Transverse colon (tissue), 4 donors: Measurements from ENCODE around the gene DPEP2. TPM values are rescaled to one million over a fixed set of nuclear protein-coding genes. Genes with fewer than 3 reads are reported as not detected.
A peak's percentile ranks its signal among the peaks of the same experiment; 100 is the strongest.

ENCODE experiments used
- DNase-seq: peaks from one replicate; pipeline ENCODE4 v3.0.0-alpha.2; 2019
- H3K27ac ChIP-seq, 4 donors: fragments of 200-600 bp; sonication (generic); 2 replicates each; pipeline ENCODE4 v1.5.1; 2016 to 2018; ENCODE audit warnings: inconsistent platforms in 4 of 4
- H3K27me3 ChIP-seq: fragments of 200-600 bp; sonication (generic); 2 replicates; pipeline ENCODE4 v1.5.1; 2017; ENCODE audit warnings: inconsistent platforms
- H3K36me3 ChIP-seq, 4 donors: fragments of 200-600 bp; sonication (generic); 2 replicates each; pipeline ENCODE4 v1.5.1; 2017 to 2019; ENCODE audit warnings: inconsistent platforms in 4 of 4
- H3K4me1 ChIP-seq, 4 donors: fragments of 200-600 bp; sonication (generic); 2 replicates each; pipeline ENCODE4 v1.5.1; 2017 to 2020; ENCODE audit warnings: inconsistent platforms in 4 of 4
- H3K4me3 ChIP-seq, 4 donors: fragments of 200-600 bp; sonication (generic); 1 replicate in 1 of 4; 2 replicates in 3 of 4; pipeline versions ENCODE4 v1.5.1 to v1.6.1; 2017 to 2019; ENCODE audit warnings: inconsistent platforms in 4 of 4
- H3K9me3 ChIP-seq, 2 donors: fragments of 200-600 bp; sonication (generic); 2 replicates each; pipeline ENCODE4 v1.5.1; 2017 to 2019; ENCODE audit warnings: inconsistent platforms in 2 of 2
- EP300 ChIP-seq: sonication (generic); formaldehyde crosslinking; IDR thresholded peaks from one replicate; pipeline ENCODE4 v1.6.1; 2017; ENCODE audit warnings: antibody characterized with exemption, low read depth
- POLR2A ChIP-seq: fragments of 450-650 bp; IDR thresholded peaks from one replicate; pipeline ENCODE4 v1.6.1; 2016; ENCODE audit warnings: antibody characterized with exemption, mild to moderate bottlenecking, moderate library complexity
- POLR2AphosphoS5 ChIP-seq, 3 donors: sonication (generic); formaldehyde crosslinking; IDR thresholded peaks; one replicate each; pipeline ENCODE4 v1.6.1; 2016; ENCODE audit warnings: antibody characterized with exemption in 3 of 3
- WGBS, 2 donors: methylation state at CpG; one replicate each; pipeline ENCODE4 v1.1.5; 2018; ENCODE audit warnings: low coverage in 1 of 2; 5-methylcytosine and 5-hydroxymethylcytosine counted together
- in situ Hi-C, 4 donors: fragments of 200-750 bp; cut with MboI; loops; one replicate each; pipeline versions ENCODE4 v1.15.0 to v1.15.1; 2017; ENCODE audit warnings: low sequenced_read_pairs in 3 of 4, low pct_ligation_motif_present in 1 of 4, low pct_unique_long_range_greater_than_20kb in 1 of 4
- intact Hi-C: fragments of 100-400 bp; cut with DNase I; formaldehyde crosslinking; loops from one replicate; pipeline ENCODE4 v1.15.1; 2023; ENCODE audit warnings: low total_unique reads
- total RNA-seq, 4 donors: library from RNA; depleted of rRNA; stranded (reverse); fragments of >200 nt; gene quantifications; one replicate each; pipeline ENCODE4 v1.1.0, GENCODE V29; 2016
- TF ChIP-seq, protein P1 (sequence below), 5 experiments: fragments of 200-600 bp in 3 of 5; fragments of 450-650 bp in 2 of 5; sonication (generic) in 3 of 5; IDR thresholded peaks; 1 replicate in 2 of 5; 2 replicates in 3 of 5; pipeline ENCODE4 v1.5.1; 2016 to 2017; ENCODE audit warnings: antibody characterized with exemption in 5 of 5, inconsistent platforms in 3 of 5, mild to moderate bottlenecking in 2 of 5, moderate library complexity in 1 of 5

DPEP2 gene
- total RNA-seq, 4 donors from 2014 or later = 1.5 to 4.4 (median 1.5) TPM

DNA sequence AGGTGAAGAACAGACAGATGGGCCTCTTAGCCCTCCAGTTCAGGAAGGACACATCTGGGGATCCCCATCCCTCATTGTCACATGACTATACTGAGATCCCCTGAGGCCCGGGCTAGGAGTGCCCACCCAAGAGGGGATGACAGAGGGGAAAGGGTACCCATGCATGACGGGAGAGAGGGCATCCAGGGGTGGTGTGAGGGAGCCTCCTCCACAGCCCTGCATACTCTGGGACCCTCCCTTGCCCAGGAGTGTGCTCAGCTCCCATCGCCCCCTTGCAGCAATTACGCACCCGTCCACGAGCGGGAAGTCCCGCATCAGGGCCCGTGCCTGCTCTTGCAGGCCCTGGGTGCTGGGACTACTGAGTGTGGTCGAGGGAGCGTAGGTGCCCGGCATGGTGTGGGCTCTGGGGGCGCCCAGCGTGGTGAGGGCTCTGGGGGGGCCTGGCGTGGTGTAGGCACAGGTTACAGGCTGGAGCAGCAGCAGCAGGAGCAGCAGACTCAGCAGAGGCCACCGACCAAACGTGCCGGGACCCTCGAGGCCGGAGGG is 6.5 kb downstream of the DPEP2 start:
- no peaks in the 10 kb centered on the region for H3K27me3 ChIP-seq
- intact Hi-C loops = loop anchor here (1.0 kb wide), 1 partner anchor 48 kb away; no protein-coding TSS in a partner anchor
- 69% methylated on average over 16 of the region's 20 CpGs; no CpG with 5 or more reads in 1 of the 2 donors for WGBS, 2 donors

DNA sequence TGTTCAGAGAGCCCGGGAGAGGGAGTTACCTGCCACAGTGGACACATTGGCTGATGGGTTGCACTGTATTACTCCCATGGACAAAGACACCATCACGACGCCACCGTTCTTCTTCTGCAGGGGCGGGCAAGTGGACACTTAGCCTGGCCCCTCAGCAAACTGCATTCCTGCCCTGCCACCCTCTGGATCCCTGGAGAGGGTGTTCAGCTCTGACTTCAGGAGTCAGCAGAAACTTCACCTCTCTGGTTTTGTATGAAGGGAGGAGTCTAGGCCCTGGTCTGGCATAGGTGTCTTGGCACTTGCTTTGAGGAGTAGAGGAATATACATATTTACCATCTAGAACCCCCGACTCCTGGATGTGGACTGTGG is 9.3 kb downstream of the DPEP2 start:
- in situ Hi-C loops = loop anchor here in 1 of 4 donors (10.0 kb wide), 1 partner anchor 55 kb away; no protein-coding TSS in a partner anchor
- Histone ChIP-seq H3K36me3 (no peaks in the 10 kb centered on the region), H3K4me3 (no peak overlapping the region), H3K27ac (no peak overlapping the region), H3K27me3 (no peaks in the 10 kb centered on the region), H3K9me3 (no peaks in the 10 kb centered on the region), H3K4me1 (peaks cover 5 to 20% (median 8%) of the 10 kb centered on the region in 4 donors)
- intact Hi-C loops = no loop called here
- 73 to 86% methylated on average over 1 to 6 of the region's 6 CpGs for WGBS, 2 donors
- TF ChIP-seq, protein P1, sequence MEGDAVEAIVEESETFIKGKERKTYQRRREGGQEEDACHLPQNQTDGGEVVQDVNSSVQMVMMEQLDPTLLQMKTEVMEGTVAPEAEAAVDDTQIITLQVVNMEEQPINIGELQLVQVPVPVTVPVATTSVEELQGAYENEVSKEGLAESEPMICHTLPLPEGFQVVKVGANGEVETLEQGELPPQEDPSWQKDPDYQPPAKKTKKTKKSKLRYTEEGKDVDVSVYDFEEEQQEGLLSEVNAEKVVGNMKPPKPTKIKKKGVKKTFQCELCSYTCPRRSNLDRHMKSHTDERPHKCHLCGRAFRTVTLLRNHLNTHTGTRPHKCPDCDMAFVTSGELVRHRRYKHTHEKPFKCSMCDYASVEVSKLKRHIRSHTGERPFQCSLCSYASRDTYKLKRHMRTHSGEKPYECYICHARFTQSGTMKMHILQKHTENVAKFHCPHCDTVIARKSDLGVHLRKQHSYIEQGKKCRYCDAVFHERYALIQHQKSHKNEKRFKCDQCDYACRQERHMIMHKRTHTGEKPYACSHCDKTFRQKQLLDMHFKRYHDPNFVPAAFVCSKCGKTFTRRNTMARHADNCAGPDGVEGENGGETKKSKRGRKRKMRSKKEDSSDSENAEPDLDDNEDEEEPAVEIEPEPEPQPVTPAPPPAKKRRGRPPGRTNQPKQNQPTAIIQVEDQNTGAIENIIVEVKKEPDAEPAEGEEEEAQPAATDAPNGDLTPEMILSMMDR (IDR thresholded peaks at IDR 0.05) = no peak
- DNase-seq = no peak

More for the DNA sequence above, 6.5 kb downstream of the DPEP2 start:
- Histone ChIP-seq H3K36me3 (no peaks in the 10 kb centered on the region), H3K4me3 (no peak overlapping the region), H3K4me1 (peaks cover 5 to 12% (median 8%) of the 10 kb centered on the region in 4 donors), H3K9me3 (no peaks in the 10 kb centered on the region), H3K27ac (peak overlapping the region in 2 of 4 donors; percentile 68 to 71)
- no peak for DNase-seq
- TF ChIP-seq POLR2AphosphoS5 (IDR thresholded peaks at IDR 0.05) (no peak), EP300 (no peak)
- in situ Hi-C loops = loop anchor here in 1 of 4 donors (10.0 kb wide), 1 partner anchor 52 kb away; no protein-coding TSS in a partner anchor

DNA sequence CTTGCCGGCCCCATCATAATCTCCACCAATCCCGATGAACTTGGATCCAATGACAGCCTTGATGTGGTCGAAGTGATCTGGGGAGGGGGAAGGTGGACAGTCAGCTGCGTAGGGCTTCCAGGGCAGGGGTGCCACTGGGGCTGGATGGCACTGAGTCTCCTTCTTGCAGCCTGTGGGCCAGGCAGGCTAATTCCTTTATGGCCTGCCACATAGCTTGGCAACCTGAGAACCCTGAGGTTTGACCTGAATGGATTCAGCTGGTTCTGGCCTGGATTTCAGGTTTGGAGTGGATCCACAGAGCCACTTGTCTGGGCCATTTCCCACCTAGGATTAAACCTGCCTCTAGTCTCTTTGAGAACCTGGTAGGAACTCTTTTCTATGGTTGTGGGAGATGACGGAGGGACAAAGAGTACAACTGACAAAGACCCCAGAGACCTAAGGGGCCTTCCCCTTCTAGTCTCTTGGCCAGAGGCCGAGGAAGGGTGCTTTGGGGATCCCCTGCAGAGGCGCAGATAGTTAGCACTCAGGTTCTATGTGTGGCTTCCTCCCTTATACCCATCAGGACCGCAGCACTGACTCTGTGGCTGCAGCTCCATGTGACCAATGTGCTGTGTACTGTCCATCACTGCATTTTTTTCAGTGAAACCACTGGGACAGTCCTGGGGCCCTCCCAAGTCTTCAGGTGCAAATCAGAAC is 9.8 kb downstream of the DPEP2 start:
- no peak overlapping the region for H3K4me3 ChIP-seq
- intact Hi-C loops (loop anchor here (5.0 kb wide), 1 partner anchor 238 kb away; no protein-coding TSS in a partner anchor), in situ Hi-C loops (loop anchor here in 1 of 4 donors (10.0 kb wide), 1 partner anchor 55 kb away; no protein-coding TSS in a partner anchor)
- no peak for TF ChIP-seq POLR2AphosphoS5 (IDR thresholded peaks at IDR 0.05)
- TF ChIP-seq, protein P1 (IDR thresholded peaks at IDR 0.05) = no peak
- no peak for TF ChIP-seq EP300
- no peak for TF ChIP-seq POLR2A
- H3K4me1 ChIP-seq = peaks cover 5 to 25% (median 8%) of the 10 kb centered on the region in 4 donors
- H3K27me3 ChIP-seq = no peaks in the 10 kb centered on the region
- no peak for DNase-seq
- WGBS, 2 donors = 82 to 90% methylated on average over 2 to 8 of the region's 8 CpGs
- no peak overlapping the region for H3K27ac ChIP-seq
- H3K9me3 ChIP-seq = no peaks in the 10 kb centered on the region
- no peaks in the 10 kb centered on the region for H3K36me3 ChIP-seq

DNA sequence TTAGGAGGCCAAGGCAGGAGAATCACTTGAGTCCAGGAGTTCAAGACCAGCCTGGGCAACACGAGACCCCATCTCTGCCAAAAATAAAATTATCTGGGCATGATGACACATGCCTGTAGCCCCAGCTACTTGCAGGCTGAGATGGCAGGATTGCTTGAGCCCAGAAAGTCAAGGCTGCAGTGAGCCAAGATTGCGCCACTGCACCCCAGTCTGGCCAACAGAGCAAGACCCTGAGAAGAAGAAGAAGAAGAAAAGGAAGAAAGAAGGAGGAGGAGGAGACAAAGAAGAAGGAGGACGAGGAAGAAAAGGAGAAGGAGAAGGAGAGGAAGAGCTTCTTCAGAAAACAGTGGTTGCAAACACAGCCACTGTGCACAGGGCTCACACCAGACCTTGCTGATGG is 10.6 kb downstream of the DPEP2 start:
- Histone ChIP-seq H3K4me1 (peaks cover 3 to 29% (median 6%) of the 10 kb centered on the region in 4 donors), H3K27ac (no peak overlapping the region), H3K9me3 (no peaks in the 10 kb centered on the region), H3K27me3 (no peaks in the 10 kb centered on the region), H3K36me3 (no peaks in the 10 kb centered on the region), H3K4me3 (no peak overlapping the region)
- DNase-seq = no peak
- 87 to 95% methylated on average over 3 of the region's 3 CpGs for WGBS, 2 donors
- intact Hi-C loops (loop anchor here (5.0 kb wide), 1 partner anchor 239 kb away; no protein-coding TSS in a partner anchor), in situ Hi-C loops (no loop called here)
- TF ChIP-seq POLR2A = no peak
- no peak for TF ChIP-seq EP300
- TF ChIP-seq, protein P1 (IDR thresholded peaks at IDR 0.05) = no peak
- no peak for TF ChIP-seq POLR2AphosphoS5 (IDR thresholded peaks at IDR 0.05)
